ENCODE measurements around the gene PRMT1. TPM values are rescaled to one million over a fixed set of nuclear protein-coding genes. Genes with fewer than 3 reads are reported as not detected.

The PRMT1 gene
- total and polyA plus RNA-seq, 2 of the 13 experiments (the other 11 are each of a cell fraction or from before 2014, with no cell fraction given), result 324 to 374 TPM

DNA sequence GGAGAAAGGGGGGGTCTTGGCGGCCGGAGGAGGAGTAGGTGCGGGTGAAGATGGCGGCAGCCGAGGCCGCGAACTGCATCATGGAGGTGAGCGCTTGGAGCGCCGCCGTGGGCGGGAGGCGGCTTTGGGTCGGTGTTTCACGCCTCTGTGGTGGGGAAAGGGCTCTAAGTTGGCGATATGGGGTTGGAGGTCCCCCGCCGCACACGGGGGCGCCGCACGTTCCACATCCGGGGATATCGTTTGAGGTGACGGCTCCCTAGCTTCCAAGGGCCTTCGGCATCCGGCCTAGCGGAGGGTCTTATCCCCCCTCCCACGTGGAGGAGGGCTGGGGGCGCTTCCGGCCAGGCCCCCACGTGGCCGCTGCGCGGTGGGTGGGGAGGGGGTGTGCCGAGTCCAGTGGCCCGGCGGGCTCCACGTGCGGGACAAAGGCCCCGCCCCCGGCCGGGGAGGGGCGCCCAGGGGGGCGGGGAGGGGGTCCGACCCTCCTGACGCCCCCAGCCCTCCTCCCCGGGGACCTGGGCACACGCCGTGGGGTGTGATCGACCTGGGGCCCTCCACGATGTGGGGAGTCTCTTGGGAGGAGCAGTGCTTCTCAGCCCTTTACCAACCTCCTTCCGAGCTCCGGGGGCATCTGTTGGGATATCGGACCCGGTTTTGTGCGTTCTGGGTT lies at the start of gene PRMT1 (continued):
- TF ChIP-seq NFE2L1 (CRISPR knock-in tag; IDR thresholded peaks at IDR 0.05; ENCODE audit: borderline replicate concordance), result no peak
- TF ChIP-seq ZNF264 (CRISPR knock-in tag; IDR thresholded peaks at IDR 0.05), result no peak
- peak; percentile 81; the same call in 1 of the 2 replicates for TF ChIP-seq ZNF607 (CRISPR knock-in tag; IDR thresholded peaks at IDR 0.05; ENCODE audit: borderline replicate concordance)
- TF ChIP-seq NR2C2 (CRISPR knock-in tag; IDR thresholded peaks at IDR 0.05; ENCODE audit: borderline replicate concordance), result peak; percentile 3; the same call in 1 of the 2 replicates
- TF ChIP-seq, protein P1, sequence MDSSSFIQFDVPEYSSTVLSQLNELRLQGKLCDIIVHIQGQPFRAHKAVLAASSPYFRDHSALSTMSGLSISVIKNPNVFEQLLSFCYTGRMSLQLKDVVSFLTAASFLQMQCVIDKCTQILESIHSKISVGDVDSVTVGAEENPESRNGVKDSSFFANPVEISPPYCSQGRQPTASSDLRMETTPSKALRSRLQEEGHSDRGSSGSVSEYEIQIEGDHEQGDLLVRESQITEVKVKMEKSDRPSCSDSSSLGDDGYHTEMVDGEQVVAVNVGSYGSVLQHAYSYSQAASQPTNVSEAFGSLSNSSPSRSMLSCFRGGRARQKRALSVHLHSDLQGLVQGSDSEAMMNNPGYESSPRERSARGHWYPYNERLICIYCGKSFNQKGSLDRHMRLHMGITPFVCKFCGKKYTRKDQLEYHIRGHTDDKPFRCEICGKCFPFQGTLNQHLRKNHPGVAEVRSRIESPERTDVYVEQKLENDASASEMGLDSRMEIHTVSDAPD (CRISPR knock-in tag; IDR thresholded peaks at IDR 0.05), result no peak
- TF ChIP-seq KLF16 (CRISPR knock-in tag; IDR thresholded peaks at IDR 0.05), result peak in 1 of 2 experiments; percentile 90; a peak in 2 of 4 replicates
- TF ChIP-seq ZNF317 (CRISPR knock-in tag; IDR thresholded peaks at IDR 0.05), result peak; percentile 68; the same call in 1 of the 2 replicates
- TF ChIP-seq, protein P2, sequence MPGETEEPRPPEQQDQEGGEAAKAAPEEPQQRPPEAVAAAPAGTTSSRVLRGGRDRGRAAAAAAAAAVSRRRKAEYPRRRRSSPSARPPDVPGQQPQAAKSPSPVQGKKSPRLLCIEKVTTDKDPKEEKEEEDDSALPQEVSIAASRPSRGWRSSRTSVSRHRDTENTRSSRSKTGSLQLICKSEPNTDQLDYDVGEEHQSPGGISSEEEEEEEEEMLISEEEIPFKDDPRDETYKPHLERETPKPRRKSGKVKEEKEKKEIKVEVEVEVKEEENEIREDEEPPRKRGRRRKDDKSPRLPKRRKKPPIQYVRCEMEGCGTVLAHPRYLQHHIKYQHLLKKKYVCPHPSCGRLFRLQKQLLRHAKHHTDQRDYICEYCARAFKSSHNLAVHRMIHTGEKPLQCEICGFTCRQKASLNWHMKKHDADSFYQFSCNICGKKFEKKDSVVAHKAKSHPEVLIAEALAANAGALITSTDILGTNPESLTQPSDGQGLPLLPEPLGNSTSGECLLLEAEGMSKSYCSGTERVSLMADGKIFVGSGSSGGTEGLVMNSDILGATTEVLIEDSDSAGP (CRISPR knock-in tag; IDR thresholded peaks at IDR 0.05; ENCODE audit: borderline replicate concordance), result no peak; the same call in 1 of the 2 replicates
- TF ChIP-seq ZNF234 (CRISPR knock-in tag; conservative IDR thresholded peaks at IDR 0.05), result 0 out of 2 replicates have a peak, but pooled peaks have one; percentile 50
- peak; percentile 70 for TF ChIP-seq SALL1 (CRISPR knock-in tag; IDR thresholded peaks at IDR 0.05)
- peak; percentile 90 for TF ChIP-seq ARNTL (CRISPR knock-in tag; IDR thresholded peaks at IDR 0.05)
- TF ChIP-seq RFXANK (CRISPR knock-in tag; IDR thresholded peaks at IDR 0.05), result peak; percentile 25; the same call in 1 of the 2 replicates
- TF ChIP-seq, protein P3, sequence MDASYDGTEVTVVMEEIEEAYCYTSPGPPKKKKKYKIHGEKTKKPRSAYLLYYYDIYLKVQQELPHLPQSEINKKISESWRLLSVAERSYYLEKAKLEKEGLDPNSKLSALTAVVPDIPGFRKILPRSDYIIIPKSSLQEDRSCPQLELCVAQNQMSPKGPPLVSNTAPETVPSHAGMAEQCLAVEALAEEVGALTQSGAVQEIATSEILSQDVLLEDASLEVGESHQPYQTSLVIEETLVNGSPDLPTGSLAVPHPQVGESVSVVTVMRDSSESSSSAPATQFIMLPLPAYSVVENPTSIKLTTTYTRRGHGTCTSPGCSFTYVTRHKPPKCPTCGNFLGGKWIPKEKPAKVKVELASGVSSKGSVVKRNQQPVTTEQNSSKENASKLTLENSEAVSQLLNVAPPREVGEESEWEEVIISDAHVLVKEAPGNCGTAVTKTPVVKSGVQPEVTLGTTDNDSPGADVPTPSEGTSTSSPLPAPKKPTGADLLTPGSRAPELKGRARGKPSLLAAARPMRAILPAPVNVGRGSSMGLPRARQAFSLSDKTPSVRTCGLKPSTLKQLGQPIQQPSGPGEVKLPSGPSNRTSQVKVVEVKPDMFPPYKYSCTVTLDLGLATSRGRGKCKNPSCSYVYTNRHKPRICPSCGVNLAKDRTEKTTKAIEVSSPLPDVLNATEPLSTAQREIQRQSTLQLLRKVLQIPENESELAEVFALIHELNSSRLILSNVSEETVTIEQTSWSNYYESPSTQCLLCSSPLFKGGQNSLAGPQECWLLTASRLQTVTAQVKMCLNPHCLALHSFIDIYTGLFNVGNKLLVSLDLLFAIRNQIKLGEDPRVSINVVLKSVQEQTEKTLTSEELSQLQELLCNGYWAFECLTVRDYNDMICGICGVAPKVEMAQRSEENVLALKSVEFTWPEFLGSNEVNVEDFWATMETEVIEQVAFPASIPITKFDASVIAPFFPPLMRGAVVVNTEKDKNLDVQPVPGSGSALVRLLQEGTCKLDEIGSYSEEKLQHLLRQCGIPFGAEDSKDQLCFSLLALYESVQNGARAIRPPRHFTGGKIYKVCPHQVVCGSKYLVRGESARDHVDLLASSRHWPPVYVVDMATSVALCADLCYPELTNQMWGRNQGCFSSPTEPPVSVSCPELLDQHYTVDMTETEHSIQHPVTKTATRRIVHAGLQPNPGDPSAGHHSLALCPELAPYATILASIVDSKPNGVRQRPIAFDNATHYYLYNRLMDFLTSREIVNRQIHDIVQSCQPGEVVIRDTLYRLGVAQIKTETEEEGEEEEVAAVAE (CRISPR knock-in tag; IDR thresholded peaks at IDR 0.05; ENCODE audit: borderline replicate concordance), result peak; percentile 29; the same call in 1 of the 2 replicates
- peak; percentile 23; the same call in 1 of the 2 replicates for TF ChIP-seq SPEN (CRISPR knock-in tag; IDR thresholded peaks at IDR 0.05; ENCODE audit: low read depth)
- peak; percentile 33; the same call in 1 of the 2 replicates for TF ChIP-seq IRF2 (CRISPR knock-in tag; IDR thresholded peaks at IDR 0.05)
- peak; percentile 72 for TF ChIP-seq ZFY (CRISPR knock-in tag; IDR thresholded peaks at IDR 0.05)

All from HepG2 (cell line).